HG03571 (cell line): ENCODE measurements around the gene FEM1A.
"Not testable (repeated sequence)": the region's sequence is repeated elsewhere in the genome, so short reads cannot be mapped to it uniquely, and the experiment has no call there.

Experiments used
- ATAC-seq: cut with Tn5 transposase; IDR thresholded peaks from one replicate; pipeline ENCODE4 v1.9.1; 2021; ENCODE audit not compliant: unreplicated experiment

Gene FEM1A

GRCh38 chr19:4845975-4846374, 54.4 kb downstream of the FEM1A start:
- not testable (repeated sequence) for ATAC-seq

DNA sequence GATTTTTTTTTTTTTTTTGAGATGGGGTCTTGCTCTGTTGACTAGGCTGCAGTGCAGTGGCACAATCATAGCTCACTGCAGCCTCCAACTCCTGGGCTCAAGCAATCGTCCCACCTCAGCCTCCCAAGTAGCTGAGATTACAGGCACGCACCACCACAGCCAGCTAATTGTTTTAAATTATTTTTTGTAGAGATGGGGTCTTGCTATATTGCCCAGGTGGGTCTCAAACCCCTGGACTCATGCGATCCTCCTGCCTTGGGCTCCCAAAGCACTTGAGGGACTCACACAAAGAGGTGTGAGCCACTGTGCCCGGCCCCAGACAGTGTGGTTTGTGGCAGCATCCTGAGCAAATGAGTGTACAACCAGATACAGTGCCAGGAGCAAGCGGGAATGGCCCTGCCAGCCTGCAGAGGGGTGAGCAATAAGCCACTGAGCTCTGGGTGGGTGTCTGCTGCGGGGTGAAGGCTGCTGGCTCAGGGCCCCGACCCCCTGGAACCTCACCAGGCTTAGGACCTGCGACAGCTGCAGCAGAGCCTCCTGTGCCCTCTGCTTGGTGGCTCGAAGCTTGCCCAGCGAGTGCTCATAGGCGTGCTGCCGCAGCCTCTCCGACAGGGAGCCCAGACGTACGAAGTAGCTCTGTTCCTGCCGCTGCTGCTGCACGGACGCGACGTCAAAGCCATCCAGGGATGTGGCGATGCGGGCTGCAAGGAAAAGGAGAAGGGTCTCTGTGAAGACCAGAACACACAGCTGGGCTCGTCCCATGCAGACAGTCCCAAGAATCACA, 55.8 kb downstream of the FEM1A start:
- no peak for ATAC-seq

- ATAC-seq: no peak
Measured at GRCh38 chr19:4849019-4849418, 57.5 kb downstream of the FEM1A start.
